GM12872 (cell line): Measurements from ENCODE around the gene ATP6V0E1.
A peak's percentile ranks its signal among the peaks of the same experiment; 100 is the strongest.

ENCODE experiments used
- CTCF ChIP-seq: IDR thresholded peaks from 3 replicates; pipeline ENCODE4 v1.5.1; 2011; ENCODE audit warnings: low read depth, mild to moderate bottlenecking, low read length, moderate library complexity; ENCODE audit not compliant: insufficient read depth

Gene ATP6V0E1

GRCh38 chr5:172973931-172974330, 9.6 kb upstream of the ATP6V0E1 start:
- TF ChIP-seq CTCF, result no peak

DNA sequence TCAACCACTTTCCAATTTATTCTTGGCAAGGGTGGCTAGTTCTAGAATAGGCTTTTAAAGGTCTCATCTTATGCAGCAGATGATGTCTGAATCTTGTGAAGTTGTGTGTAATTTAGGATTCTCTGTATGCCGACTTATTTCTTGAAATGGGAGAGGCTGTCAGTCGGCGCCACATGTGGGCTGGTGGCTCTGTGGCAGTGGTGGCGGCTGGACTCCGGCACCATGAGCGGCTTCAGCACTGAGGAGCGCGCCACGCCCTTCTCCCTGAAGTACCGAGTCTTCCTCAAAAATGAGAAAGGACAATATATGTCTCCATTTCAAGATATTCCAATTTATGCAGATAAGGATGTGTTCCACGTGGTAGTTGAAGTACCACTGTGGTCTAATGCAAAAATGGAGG, 8.3 kb upstream of the ATP6V0E1 start:
- TF ChIP-seq CTCF, result no peak

GRCh38 chr5:172979778-172980177, 3.8 kb upstream of the ATP6V0E1 start:
- TF ChIP-seq CTCF, result no peak

DNA sequence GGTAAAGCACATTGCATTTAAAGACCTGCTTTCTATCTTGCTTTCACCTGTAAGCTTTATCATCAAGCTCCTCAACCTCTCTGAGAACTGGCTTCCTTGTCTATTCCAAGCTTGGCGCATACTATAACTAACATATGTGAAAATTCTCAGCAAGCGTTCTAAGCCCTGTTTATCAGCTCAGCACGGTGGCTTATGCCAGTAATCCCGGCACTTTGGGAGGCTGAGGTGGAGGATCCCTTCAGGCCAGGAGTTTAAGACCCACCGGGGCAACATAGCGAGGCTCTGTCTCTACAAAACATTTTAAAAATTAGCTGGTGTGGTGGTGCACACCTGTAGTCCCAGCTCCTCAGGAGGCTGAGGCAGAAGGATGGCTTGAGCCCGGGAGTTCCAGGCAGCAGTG, 1.6 kb upstream of the ATP6V0E1 start:
- TF ChIP-seq CTCF, result no peak

DNA sequence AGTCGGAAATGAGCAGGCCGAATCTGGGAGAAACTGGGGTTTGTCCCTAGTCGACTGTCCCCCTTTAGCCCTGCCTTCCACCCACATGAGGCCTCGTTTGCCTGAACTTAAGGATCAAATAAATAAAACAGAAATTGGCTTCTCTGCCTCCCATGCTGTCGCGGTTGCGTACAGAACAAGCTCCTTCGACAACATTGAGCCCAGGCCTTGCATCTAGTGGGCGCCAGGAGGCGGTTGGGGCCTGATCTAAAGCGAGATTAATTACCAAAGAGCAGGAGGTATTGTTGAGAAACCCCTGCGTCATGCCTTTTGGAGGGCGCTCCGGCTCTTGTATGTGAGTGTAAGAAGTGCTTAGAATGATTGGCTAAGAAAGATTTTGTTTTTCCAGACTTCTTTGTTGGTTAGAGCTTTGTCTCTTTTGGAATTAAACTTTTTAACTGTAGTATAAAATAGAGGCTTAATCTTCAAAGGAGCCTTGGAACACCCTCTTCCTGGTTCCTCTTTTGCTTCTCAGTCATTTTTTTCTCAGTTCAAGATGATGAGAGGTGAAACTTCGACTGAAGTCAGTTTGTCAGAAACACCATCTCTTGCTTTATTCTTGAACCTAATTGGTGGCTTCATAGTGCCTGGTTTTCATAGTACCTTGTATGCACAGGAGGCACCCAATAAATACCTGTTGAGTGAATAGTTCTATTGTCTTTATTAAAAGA, 828 bp downstream of the ATP6V0E1 start:
- TF ChIP-seq CTCF, result peak; percentile 68

GRCh38 chr5:172985596-172985995, 2.0 kb downstream of the ATP6V0E1 start:
- TF ChIP-seq CTCF, result no peak

GRCh38 chr5:172988276-172988675, 4.7 kb downstream of the ATP6V0E1 start:
- TF ChIP-seq CTCF, result no peak
